Upper lobe of left lung (tissue), 4 donors: ENCODE results near the gene NPFFR1.
"Not testable (repeated sequence)": the region's sequence is repeated elsewhere in the genome, so short reads cannot be mapped to it uniquely, and the experiment has no call there.

Experiments used
- CTCF ChIP-seq, 6 experiments: fragments of 450-650 bp in 4 of 6; fragments of 200-600 bp in 2 of 6; sonication (generic) in 2 of 6; IDR thresholded peaks; one replicate each; pipeline ENCODE4 v1.5.1; 2016 to 2019; ENCODE audit warnings: antibody characterized with exemption in 6 of 6
- EP300 ChIP-seq, 4 donors: sonication (generic); formaldehyde crosslinking; IDR thresholded peaks; one replicate each; pipeline ENCODE4 v1.5.1; 2017; ENCODE audit warnings: antibody characterized with exemption in 4 of 4, control low read depth in 2 of 4

DNA sequence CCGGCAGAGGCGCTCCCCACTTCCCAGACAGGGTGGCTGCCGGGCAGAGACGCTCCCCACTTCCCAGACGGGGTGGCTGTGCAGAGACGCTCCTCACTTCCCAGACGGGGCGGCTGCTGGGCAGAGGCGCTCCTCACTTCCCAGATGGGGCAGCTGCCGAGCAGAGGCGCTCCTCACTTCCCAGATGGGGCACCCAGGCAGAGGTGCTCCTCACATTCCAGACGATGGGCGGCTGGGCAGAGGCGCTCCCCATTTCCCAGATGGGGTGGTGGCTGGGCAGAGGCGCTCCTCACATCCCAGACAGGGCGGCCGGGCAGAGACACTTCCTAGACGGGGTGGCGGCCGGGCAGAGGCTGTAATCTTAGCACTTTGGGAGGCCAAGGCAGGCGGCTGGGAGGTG is 43.8 kb downstream of the NPFFR1 start:
- TF ChIP-seq CTCF, EP300 (IDR thresholded peaks at IDR 0.05): not testable (repeated sequence)
